ENCODE measurements around the gene GPBAR1. TPM values are rescaled to one million over a fixed set of nuclear protein-coding genes. Genes with fewer than 3 reads are reported as not detected.

The GPBAR1 gene
- 0.17 to 0.59 TPM (median 0.49 TPM) in 5 replicates for total RNA-seq (2022; extraction: Qiagen RNA extraction)

DNA sequence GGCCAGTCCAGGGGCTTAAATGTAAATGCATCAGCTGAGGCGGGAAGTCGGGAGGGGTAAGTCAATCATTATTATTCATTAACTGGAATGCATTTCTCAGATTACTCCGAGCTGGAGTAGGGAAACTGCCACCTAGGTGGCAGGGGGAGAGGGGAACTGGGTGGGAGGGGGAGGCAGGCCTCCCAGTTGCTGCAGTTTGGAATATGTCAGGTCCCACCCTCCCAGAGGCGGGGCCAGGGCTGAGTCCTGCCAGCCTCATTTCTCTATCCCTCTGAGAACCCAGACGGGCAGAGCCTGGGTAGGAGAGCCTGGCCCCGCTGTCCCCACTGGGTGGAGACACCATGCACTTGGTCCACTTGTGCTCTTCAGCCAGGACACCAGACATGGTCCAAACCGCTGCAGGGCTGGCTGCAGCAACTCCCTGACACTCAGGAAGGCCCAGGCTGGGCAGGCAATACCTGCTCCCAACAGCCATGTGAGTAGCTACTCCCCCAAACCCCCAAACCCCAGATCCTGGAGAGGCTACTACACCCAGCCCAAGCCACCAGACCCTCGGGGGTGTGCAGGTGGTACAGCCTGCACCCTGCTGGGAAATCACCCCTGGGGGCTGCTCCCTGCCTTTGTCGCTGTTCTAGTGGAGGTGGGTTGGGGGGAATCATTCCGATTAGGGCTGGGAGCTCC, at the start of gene GPBAR1:
Gene GPBAR1, plus strand, starts transcription at position 274 of the 681 bp plus-strand sequence. CDS start 1,710 bp downstream, outside the sequence.

GRCh38 chr2:218216674-218217359, 44.0 kb upstream of the GPBAR1 start, which contains the start of gene ARPC2:
Gene ARPC2, plus strand, starts transcription at chr2:218217189. Its CDS starts 282 bp downstream, at chr2:218217471.

DNA sequence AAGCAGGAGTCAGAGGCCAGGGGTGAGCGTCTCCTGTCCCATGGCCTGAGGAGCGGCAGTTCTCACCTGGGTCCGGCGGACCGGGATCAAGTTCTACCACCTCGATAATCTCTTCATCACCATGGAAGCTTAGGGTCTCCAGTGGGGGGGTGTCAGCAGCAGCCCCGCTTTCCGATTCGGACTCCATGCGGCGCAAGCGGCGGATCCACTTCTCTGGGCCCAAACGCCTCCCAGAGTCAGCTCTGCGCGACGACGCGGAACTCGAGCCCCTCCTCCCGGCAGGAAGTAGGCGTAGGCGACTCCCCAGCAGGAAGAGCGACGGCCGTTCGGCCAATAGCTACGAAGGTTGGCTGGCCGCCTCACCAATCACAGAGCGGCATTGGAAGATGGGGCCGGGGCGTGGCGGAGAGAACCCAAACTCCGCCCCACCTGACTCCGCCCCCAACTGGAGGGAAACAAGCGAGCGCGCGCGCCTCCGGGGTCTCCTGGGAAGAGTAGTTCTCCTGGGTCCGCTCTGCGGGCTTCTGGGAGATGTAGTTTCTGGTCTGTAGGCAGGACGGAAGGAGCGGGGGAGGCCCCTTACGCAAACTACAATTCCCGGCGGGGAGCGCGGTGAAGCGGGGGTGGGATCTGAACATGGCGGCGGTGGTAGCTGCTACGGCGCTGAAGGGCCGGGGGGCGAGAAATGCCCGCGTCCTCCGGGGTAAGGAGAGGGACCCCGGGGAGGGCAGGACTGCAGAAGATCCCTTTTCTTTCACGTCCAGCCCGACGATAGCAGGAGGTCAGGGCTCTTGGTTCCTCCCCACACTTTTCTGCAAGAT, 9.3 kb downstream of the GPBAR1 start, which contains the start of the genes AAMP and PNKD:
Gene AAMP, minus strand, starts transcription at position 238 of the 821 bp plus-strand sequence. Its CDS starts 51 bp downstream, at position 187.
Gene PNKD, plus strand, starts transcription at position 620 of the 821 bp plus-strand sequence. Its CDS starts 17 bp downstream, at position 637.

DNA sequence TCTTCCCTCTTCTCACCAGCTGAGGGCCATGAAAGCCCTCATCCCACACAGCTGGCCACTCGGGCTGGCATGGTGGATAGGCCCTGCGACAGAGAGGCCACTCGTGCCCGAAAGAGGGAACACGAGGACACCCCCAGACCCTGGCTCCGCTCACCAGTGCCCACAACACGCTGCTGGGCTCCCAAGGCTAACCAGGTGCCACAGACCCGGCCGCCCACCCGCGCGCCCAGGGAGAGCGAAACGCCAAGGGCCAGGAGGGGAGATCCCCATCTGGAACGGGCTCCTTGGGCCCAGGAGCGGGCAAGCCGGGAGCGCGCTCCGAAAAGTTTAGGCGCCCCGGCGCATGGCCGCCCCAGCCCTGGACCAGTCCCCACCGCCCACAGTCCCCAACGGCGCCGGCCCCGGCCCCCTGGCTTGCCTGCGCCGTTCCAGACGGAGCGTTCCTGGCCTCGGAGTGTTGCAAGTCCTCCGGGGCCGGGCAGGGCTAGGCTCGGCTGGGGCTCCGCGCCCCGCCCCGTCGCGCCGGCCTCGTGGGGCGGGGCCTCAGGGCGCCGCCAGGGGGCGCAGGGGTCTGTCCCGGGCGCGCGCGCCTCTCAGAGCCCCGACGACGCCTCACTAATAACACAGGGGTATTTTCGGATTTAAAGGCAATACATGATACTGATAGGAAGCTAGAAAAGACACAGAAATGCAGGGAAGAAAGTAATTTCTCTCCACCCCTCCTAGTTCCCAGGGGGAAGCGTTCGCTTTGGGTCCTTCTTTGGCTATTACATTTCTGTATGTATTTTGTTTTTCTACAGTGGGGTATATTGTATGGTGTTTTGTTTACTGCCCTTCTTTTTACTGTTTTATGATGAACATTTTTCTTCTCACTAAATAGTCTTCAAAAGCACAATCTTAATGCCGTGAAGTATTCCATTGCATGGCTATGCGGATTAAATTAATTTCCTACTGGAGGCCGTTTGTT, 31.5 kb downstream of the GPBAR1 start, which contains the start of gene TMBIM1:
Gene TMBIM1, minus strand, starts transcription at position 456 of the 967 bp plus-strand sequence. CDS start 10,362 bp downstream, outside the sequence.

Other genes starting within 250 kb of the GPBAR1 start
- not detected in 5 replicates for gene RUFY4, start 191.8 kb upstream of the GPBAR1 start, total RNA-seq (2022; extraction: Qiagen RNA extraction)
- gene CXCR2, start 135.0 kb upstream of the GPBAR1 start, total RNA-seq (2022; extraction: Qiagen RNA extraction): not detected in 5 replicates
- not detected in 5 replicates for gene CXCR1, start 94.1 kb upstream of the GPBAR1 start, total RNA-seq (2022; extraction: Qiagen RNA extraction)
- 291 to 312 TPM (median 310 TPM) in 5 replicates for gene ARPC2, start 43.8 kb upstream of the GPBAR1 start, total RNA-seq (2022; extraction: Qiagen RNA extraction)
- gene AAMP, start 9.1 kb downstream of the GPBAR1 start, total RNA-seq (2022; extraction: Qiagen RNA extraction): 117 to 194 TPM (median 124 TPM) in 5 replicates
- gene PNKD, start 9.5 kb downstream of the GPBAR1 start, total RNA-seq (2022; extraction: Qiagen RNA extraction): 63.9 to 67.2 TPM (median 64.0 TPM) in 5 replicates
- gene TMBIM1, start 31.5 kb downstream of the GPBAR1 start, total RNA-seq (2022; extraction: Qiagen RNA extraction): 125 to 143 TPM (median 136 TPM) in 5 replicates
- gene CATIP, start 95.8 kb downstream of the GPBAR1 start, total RNA-seq (2022; extraction: Qiagen RNA extraction): 0.11 to 0.18 TPM in 2 of 5 replicates, not detected in the others
- gene SLC11A1, start 121.3 kb downstream of the GPBAR1 start, total RNA-seq (2022; extraction: Qiagen RNA extraction): 0.11 to 0.20 TPM (median 0.16 TPM) in 5 replicates
- gene CTDSP1, start 138.9 kb downstream of the GPBAR1 start, total RNA-seq (2022; extraction: Qiagen RNA extraction): 54.3 to 79.0 TPM (median 77.9 TPM) in 5 replicates
- gene VIL1, start 158.1 kb downstream of the GPBAR1 start, total RNA-seq (2022; extraction: Qiagen RNA extraction): 0.16 to 0.40 TPM (median 0.27 TPM) in 5 replicates